Stimulated activated naive CD8-positive, alpha-beta T cell treated with anti-CD3 and anti-CD28 coated beads, Interleukin-15, amount 100 ng/mL, for 72 hours (primary cell): ENCODE data around the gene CDH13.

Source experiments
- ATAC-seq: fragments of 150-1000 bp; cut with Tn5 transposase; 2 replicates; pipeline ENCODE4 v1.10.0; 2021; ENCODE audit warnings: mild to moderate bottlenecking, moderate library complexity
- DNase-seq, 2 donors: peaks; one replicate each; pipeline ENCODE4 v3.0.0; 2021 to 2022
- H3K27ac Mint-ChIP-seq, 2 donors: one replicate each; pipeline ENCODE4 v1.8.0; 2022; ENCODE audit warnings: mild to moderate bottlenecking in 2 of 2, mixed read lengths in 2 of 2, moderate library complexity in 2 of 2
- H3K27me3 Mint-ChIP-seq: one replicate; pipeline ENCODE4 v1.8.0; 2022; ENCODE audit warnings: mixed read lengths
- H3K4me1 Mint-ChIP-seq: one replicate; pipeline ENCODE4 v1.8.0; 2022; ENCODE audit warnings: mild to moderate bottlenecking, mixed read lengths
- H3K4me3 Mint-ChIP-seq, 2 donors: one replicate each; pipeline ENCODE4 v1.8.0; 2022; ENCODE audit warnings: mild to moderate bottlenecking in 2 of 2, mixed read lengths in 2 of 2, moderate library complexity in 1 of 2
- H3K9me3 Mint-ChIP-seq, 2 donors: one replicate each; pipeline ENCODE4 v1.8.0; 2022; ENCODE audit warnings: mixed read lengths in 2 of 2

Gene CDH13

DNA sequence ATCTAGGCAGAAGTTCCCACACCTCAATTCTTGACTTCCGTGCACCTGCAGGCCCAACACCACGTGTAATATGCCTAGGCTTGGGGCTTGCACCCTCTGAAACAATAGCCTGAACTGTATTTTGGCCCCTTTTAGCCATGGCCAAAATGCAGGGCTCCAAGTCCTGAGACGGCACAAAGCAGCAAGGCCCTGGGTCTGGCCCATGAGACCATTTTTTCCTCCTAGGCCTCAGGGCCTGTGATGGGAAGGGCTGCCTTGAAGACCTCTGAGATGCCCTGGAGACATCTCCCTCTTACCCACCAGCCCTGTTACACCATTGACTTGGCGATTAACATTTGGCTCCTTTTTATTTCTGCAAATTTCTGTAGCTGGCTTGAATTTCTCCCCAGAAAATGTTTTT lies 238.6 kb downstream of the CDH13 start:
- no peaks in the 10 kb centered on the region for H3K4me1 Mint-ChIP-seq
- H3K27me3 Mint-ChIP-seq: no peaks in the 10 kb centered on the region
- DNase-seq (no peak), ATAC-seq (no peak)
- peaks cover 0 to 35% of the 10 kb centered on the region in 2 donors for H3K9me3 Mint-ChIP-seq
- no peak overlapping the region for H3K27ac Mint-ChIP-seq
- no peak overlapping the region for H3K4me3 Mint-ChIP-seq

GRCh38 chr16:82867485-82867884 lies 240.7 kb downstream of the CDH13 start:
- DNase-seq: no peak
- no peaks in the 10 kb centered on the region for H3K4me1 Mint-ChIP-seq
- H3K27ac Mint-ChIP-seq: no peak overlapping the region
- no peak for ATAC-seq
- H3K4me3 Mint-ChIP-seq: no peak overlapping the region
- no peaks in the 10 kb centered on the region for H3K27me3 Mint-ChIP-seq
- peaks cover 0 to 41% of the 10 kb centered on the region in 2 donors for H3K9me3 Mint-ChIP-seq

GRCh38 chr16:82874271-82874670 lies 247.5 kb downstream of the CDH13 start:
- DNase-seq: no peak
- no peak for ATAC-seq
- H3K27ac Mint-ChIP-seq: no peak overlapping the region

DNA sequence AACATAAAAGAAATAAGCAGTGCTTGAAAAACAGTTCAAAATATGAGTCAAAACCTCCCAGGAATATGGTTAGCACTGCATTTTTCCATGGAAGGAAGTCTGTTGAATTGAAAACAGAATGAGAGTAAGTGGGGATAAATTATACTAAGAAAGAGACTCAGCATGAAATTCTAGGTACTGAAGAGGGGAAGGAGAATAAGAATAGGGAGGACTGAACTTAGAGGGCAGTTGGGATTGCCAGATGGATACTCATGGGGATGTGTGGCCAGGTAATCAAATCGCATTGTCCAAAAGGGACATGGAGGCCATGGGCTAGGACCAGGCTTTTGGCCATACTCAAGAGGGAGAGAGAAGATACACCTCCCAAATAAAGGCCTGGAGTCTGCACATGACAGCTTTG lies 247.9 kb downstream of the CDH13 start:
- no peak overlapping the region for H3K4me3 Mint-ChIP-seq
- no peak for ATAC-seq

More at GRCh38 chr16:82874271-82874670, 247.5 kb downstream of the CDH13 start:
- no peak overlapping the region for H3K4me3 Mint-ChIP-seq
- no peaks in the 10 kb centered on the region for H3K27me3 Mint-ChIP-seq
- peaks cover 0 to 9% of the 10 kb centered on the region in 2 donors for H3K9me3 Mint-ChIP-seq
- H3K4me1 Mint-ChIP-seq: no peaks in the 10 kb centered on the region

DNA sequence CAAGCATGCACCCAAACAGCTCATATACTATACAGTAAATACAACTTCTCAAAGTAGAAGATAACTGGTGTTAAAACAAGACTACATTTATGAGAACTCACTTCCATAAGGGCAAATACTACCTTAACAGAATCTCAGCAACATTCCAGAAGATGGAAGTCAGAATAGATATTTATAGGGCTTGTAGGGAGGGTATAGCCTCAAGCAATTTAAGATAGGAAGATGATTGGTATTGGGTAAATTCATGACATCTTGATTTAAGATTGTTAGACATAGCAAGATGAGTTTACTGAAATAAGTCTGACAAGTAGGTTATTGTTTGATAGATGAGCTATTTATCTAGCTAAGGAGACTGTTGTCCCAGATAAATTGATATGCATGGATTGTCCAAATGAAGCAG lies 250.2 kb downstream of the CDH13 start:
- DNase-seq (no peak), ATAC-seq (no peak)
- Mint-ChIP-seq H3K27ac (no peak overlapping the region), H3K4me1 (no peaks in the 10 kb centered on the region), H3K27me3 (peaks cover 6% of the 10 kb centered on the region), H3K4me3 (no peak overlapping the region), H3K9me3 (peaks cover 0 to 6% of the 10 kb centered on the region in 2 donors)

More for the DNA sequence above, 247.9 kb downstream of the CDH13 start:
- DNase-seq: no peak
- Mint-ChIP-seq H3K27ac (no peak overlapping the region), H3K9me3 (peaks cover 0 to 9% of the 10 kb centered on the region in 2 donors), H3K27me3 (no peaks in the 10 kb centered on the region), H3K4me1 (no peaks in the 10 kb centered on the region)

- H3K9me3 Mint-ChIP-seq: peaks cover 0 to 6% of the 10 kb centered on the region in 2 donors
- ATAC-seq (no peak), DNase-seq (no peak)
- no peak overlapping the region for H3K4me3 Mint-ChIP-seq
- H3K27ac Mint-ChIP-seq: no peak overlapping the region
- no peaks in the 10 kb centered on the region for H3K4me1 Mint-ChIP-seq
- peaks cover 6% of the 10 kb centered on the region for H3K27me3 Mint-ChIP-seq
Measured at GRCh38 chr16:82878466-82878865, 251.7 kb downstream of the CDH13 start.

DNA sequence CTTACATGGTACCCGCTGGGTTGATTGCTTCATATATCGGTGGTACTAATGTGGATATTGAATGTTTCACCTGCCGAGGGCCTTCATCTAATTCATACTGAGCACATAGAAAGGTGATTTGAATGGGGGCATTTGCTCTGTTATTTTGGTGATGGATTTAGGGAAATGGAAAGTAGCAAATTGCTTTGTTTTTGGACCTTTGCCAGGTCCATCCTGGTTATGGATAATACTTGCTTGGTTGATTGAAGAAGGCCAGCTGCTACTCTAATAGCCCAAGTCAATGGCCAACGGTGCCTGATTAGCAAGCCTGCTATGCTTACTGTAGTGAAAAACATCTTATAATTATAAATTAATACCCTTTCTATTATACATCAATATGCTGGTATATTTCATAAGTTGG lies 253.6 kb downstream of the CDH13 start:
- Mint-ChIP-seq H3K4me1 (no peaks in the 10 kb centered on the region), H3K27me3 (peaks cover 6% of the 10 kb centered on the region), H3K4me3 (no peak overlapping the region), H3K9me3 (peaks cover 0 to 6% of the 10 kb centered on the region in 2 donors), H3K27ac (no peak overlapping the region)
- no peak for DNase-seq
- ATAC-seq: no peak

DNA sequence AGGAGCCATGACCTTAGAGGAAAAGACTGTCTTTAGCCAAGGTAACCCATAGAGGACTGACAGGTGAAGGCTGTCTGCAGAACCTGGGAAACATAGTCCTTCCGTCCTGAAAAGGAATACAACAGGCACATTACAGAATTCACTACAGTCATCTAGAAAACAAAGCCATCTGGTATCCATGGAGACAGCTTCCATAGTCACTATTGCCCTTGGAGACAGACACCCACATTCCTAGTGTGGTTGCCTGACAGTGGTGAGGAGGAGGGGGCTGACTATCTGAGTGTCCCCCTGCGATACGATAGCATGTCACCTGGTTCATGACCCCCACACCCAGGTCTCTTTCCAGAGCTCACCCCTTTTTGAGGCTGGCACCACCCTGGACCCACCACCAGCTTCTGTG lies 254.7 kb downstream of the CDH13 start:
- peaks cover 0 to 6% of the 10 kb centered on the region in 2 donors for H3K9me3 Mint-ChIP-seq
- ATAC-seq: no peak
- H3K4me1 Mint-ChIP-seq: no peaks in the 10 kb centered on the region
- H3K4me3 Mint-ChIP-seq: no peak overlapping the region
- no peak overlapping the region for H3K27ac Mint-ChIP-seq
- peaks cover 6% of the 10 kb centered on the region for H3K27me3 Mint-ChIP-seq
- no peak for DNase-seq

DNA sequence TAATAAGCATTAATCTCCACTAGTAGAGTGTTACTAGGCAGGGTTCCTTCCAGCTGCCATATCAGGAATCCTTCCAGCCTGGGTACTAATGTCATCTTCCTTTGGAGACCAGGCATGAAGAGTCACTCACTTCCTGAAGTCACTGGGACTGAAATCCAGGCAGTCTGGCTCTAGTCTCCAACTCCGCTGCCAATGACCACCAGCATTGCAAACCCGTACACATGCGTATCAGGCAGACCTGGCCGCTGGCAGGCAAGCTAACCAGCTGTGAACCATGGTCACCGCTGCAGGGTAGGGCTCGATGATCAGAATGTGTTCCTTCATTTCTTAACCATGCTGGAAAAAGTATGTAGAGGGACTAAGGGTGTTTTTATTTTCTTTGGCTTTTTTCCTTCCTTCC lies 255.5 kb downstream of the CDH13 start:
- H3K4me1 Mint-ChIP-seq: no peaks in the 10 kb centered on the region
- H3K27me3 Mint-ChIP-seq: peaks cover 6% of the 10 kb centered on the region
- H3K4me3 Mint-ChIP-seq: no peak overlapping the region
- DNase-seq (no peak), ATAC-seq (no peak)
- H3K9me3 Mint-ChIP-seq: peaks cover 0 to 6% of the 10 kb centered on the region in 2 donors
- no peak overlapping the region for H3K27ac Mint-ChIP-seq

GRCh38 chr16:82882982-82883835 lies 256.4 kb downstream of the CDH13 start:
- DNase-seq (no peak), ATAC-seq (no peak)
- peaks cover 0 to 6% of the 10 kb centered on the region in 2 donors for H3K9me3 Mint-ChIP-seq

DNA sequence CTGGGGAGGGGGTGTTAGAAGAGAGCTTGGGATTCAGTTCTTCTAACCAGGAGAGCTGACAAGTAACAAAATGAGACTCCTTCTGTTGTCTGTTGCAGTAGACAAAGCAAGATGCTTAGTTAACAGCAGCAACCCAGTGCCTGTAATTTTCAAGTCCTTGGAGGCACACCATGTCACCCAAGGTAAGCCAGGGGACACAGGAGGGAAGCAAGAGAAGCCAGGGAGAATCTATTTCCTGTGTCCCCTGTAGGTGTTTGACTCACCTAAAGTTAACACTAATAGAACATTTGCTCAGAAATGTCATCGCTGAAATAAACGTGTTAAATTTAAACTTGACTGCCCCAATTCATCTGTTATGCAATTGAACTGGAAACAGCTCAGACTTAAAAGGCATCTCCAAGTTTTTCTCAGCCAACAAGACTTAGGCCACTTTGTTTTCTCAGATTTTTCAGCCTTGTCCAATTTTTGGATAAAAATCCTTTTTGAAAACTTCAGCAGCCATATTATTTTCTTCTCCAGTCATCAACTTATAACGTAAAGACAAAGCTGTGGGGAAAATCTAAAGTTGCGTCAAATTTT lies 257.6 kb downstream of the CDH13 start:
- Mint-ChIP-seq H3K27me3 (peaks cover 16% of the 10 kb centered on the region), H3K4me3 (no peak overlapping the region), H3K27ac (no peak overlapping the region), H3K9me3 (peaks cover 0 to 6% of the 10 kb centered on the region in 2 donors), H3K4me1 (no peaks in the 10 kb centered on the region)
- DNase-seq: no peak
- no peak for ATAC-seq

More at GRCh38 chr16:82882982-82883835, 256.4 kb downstream of the CDH13 start:
- Mint-ChIP-seq H3K27ac (no peak overlapping the region), H3K4me1 (no peaks in the 10 kb centered on the region), H3K4me3 (no peak overlapping the region), H3K27me3 (peaks cover 6% of the 10 kb centered on the region)

GRCh38 chr16:82886146-82886545 lies 259.4 kb downstream of the CDH13 start:
- Mint-ChIP-seq H3K4me3 (no peak overlapping the region), H3K4me1 (no peaks in the 10 kb centered on the region), H3K27ac (no peak overlapping the region), H3K9me3 (peaks cover 0 to 3% of the 10 kb centered on the region in 2 donors), H3K27me3 (peaks cover 12% of the 10 kb centered on the region)
- no peak for DNase-seq
- ATAC-seq: no peak

DNA sequence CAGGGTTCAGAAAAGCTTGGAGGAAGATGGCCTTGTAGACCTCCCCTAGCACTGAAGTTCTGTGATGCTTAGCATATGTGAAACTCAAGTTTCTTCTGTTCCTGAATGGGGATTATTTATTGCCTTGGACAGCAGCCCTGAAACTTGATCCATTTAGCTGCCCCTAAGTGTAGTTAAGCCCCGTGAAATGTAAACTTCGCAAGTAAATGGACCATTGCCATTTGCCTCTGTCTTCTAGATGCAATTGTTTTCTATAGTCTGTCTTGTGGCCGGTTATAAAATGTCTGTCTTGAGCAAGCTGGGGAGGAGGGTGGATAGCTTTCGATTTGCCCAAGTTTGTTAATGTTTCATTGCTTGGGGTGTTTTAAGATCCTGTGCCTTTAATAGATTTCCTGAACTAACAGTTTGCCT lies 261.8 kb downstream of the CDH13 start:
- ATAC-seq (no peak), DNase-seq (no peak)
- no peak overlapping the region for H3K4me3 Mint-ChIP-seq
- H3K27ac Mint-ChIP-seq: no peak overlapping the region
- H3K9me3 Mint-ChIP-seq: no peaks in the 10 kb centered on the region
- peaks cover 10% of the 10 kb centered on the region for H3K27me3 Mint-ChIP-seq
- H3K4me1 Mint-ChIP-seq: no peaks in the 10 kb centered on the region

GRCh38 chr16:82891424-82891823 lies 264.7 kb downstream of the CDH13 start:
- DNase-seq (no peak), ATAC-seq (no peak)
- Mint-ChIP-seq H3K4me3 (no peak overlapping the region), H3K4me1 (no peaks in the 10 kb centered on the region), H3K27me3 (peaks cover 10% of the 10 kb centered on the region), H3K9me3 (peaks cover 0 to 4% of the 10 kb centered on the region in 2 donors), H3K27ac (no peak overlapping the region)

- no peak for ATAC-seq
- Mint-ChIP-seq H3K4me1 (no peaks in the 10 kb centered on the region), H3K4me3 (no peak overlapping the region), H3K27ac (no peak overlapping the region), H3K9me3 (peaks cover 0 to 7% of the 10 kb centered on the region in 2 donors), H3K27me3 (peaks cover 10% of the 10 kb centered on the region)
- DNase-seq: no peak
Measured at GRCh38 chr16:82891918-82892317, 265.1 kb downstream of the CDH13 start.

DNA sequence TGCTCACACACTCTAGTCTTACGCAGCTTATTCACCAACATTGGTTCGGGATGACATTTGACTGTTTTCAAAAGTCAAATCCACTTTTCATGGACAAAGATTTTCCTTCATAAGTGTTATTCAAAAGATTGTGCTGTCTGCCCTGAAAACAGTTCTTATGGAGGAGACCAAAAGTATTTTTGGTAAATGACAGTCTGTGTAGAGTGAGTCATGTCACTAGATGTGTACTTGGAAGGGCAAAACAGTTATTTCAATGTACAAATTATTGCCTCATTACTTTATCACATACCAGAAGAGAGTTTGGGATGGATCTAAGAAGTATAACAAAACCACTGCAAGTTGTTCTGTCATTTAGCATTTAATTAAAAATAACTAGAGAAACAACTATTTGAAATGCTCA lies 265.6 kb downstream of the CDH13 start:
- H3K27me3 Mint-ChIP-seq: peaks cover 10% of the 10 kb centered on the region
- DNase-seq (no peak), ATAC-seq (no peak)
- no peaks in the 10 kb centered on the region for H3K4me1 Mint-ChIP-seq
- no peak overlapping the region for H3K27ac Mint-ChIP-seq
- peaks cover 0 to 7% of the 10 kb centered on the region in 2 donors for H3K9me3 Mint-ChIP-seq
- no peak overlapping the region for H3K4me3 Mint-ChIP-seq
